ENCODE data around the gene KCTD18. TPM values are rescaled to one million over a fixed set of nuclear protein-coding genes. Genes with fewer than 3 reads are reported as not detected.

Gene KCTD18
- total RNA-seq, 6 donors from 2014 or later = 13.6 to 34.6 (median 16.6) TPM

DNA sequence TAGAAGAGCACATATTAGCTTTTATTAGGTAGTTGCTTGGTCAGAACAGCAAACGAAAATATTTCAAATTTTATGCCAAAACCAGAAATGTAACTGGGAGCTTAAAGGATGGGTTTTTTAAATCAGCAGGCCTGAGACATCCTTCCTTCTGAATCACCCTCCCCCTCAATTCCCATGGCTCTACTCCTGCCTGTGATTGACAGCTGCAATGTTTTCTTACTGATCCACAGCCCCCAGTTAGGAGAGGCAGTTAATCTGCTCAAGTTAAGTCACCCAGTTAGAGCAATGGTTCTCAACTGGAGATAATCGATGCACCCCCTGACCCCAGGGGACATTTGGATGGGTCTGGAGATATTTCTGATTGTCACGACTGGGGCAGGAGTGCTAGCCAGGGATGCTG lies 24.9 kb downstream of the KCTD18 start:
- no peaks in the 10 kb centered on the region for H3K27me3 ChIP-seq
- H3K9me3 ChIP-seq = no peaks in the 10 kb centered on the region
- ATAC-seq (ENCODE audit: low FRiP score in 2 of 2) (no peak), DNase-seq (no peak)
- WGBS, 2 donors = 83 to 91% methylated on average over 3 of the region's 3 CpGs
- peaks cover 4 to 8% (median 7%) of the 10 kb centered on the region in 4 donors for H3K4me1 ChIP-seq
- no peak for TF ChIP-seq POLR2A (IDR thresholded peaks at IDR 0.05)
- TF ChIP-seq EP300 (IDR thresholded peaks at IDR 0.05) = no peak
- TF ChIP-seq, protein P1, sequence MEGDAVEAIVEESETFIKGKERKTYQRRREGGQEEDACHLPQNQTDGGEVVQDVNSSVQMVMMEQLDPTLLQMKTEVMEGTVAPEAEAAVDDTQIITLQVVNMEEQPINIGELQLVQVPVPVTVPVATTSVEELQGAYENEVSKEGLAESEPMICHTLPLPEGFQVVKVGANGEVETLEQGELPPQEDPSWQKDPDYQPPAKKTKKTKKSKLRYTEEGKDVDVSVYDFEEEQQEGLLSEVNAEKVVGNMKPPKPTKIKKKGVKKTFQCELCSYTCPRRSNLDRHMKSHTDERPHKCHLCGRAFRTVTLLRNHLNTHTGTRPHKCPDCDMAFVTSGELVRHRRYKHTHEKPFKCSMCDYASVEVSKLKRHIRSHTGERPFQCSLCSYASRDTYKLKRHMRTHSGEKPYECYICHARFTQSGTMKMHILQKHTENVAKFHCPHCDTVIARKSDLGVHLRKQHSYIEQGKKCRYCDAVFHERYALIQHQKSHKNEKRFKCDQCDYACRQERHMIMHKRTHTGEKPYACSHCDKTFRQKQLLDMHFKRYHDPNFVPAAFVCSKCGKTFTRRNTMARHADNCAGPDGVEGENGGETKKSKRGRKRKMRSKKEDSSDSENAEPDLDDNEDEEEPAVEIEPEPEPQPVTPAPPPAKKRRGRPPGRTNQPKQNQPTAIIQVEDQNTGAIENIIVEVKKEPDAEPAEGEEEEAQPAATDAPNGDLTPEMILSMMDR (IDR thresholded peaks at IDR 0.05) = no peak
- no peak for TF ChIP-seq POLR2AphosphoS5 (IDR thresholded peaks at IDR 0.05)
- H3K4me3 ChIP-seq = no peak overlapping the region
- peaks cover 4 to 8% (median 7%) of the 10 kb centered on the region in 4 donors for H3K36me3 ChIP-seq
- H3K27ac ChIP-seq = no peak overlapping the region

DNA sequence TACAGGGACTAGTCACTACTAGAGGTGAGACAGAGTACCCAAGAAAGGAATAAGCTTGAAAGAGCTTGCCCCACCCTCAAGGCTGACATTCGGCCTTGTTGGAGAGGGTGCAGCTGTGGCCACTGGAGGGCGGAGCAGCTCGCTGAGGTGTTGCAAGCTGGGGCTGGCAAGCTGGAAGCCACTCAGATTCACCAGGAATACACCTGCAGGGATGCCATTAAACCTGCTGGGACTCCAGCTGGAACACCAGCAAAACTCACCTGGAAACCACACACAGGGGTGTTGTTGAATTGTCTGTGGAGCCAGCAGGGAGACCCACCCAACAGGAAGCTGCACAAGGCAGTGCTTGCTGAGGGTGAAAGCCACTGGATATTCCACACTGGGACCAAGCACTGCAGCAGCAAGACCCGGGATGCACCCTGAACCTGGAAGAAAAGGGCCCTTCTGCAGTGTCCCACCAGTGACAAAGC lies 26.1 kb downstream of the KCTD18 start:
- DNase-seq = peak; percentile 52 to 74
- peak; percentile 46 to 71 for ATAC-seq (ENCODE audit: low FRiP score in 2 of 2)

DNA sequence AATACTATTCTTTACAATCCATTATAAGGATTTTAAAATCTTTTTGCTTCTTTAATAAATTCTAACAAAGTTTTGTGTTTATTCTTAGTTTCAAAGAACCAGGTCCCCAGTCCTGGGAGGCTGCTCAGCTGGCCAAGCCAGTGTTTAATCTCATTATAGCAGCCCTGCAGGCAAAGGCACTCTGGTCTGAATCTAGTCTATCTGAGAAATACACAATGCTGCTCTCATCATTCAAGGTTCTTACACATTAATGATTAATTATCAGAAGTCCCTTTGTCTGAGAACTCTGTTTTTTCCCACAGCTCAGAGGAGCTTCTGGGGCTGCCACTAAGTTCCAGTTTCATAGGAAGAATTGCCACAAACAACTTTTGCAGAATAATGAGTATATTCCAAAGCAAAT lies 27.7 kb downstream of the KCTD18 start:
- Histone ChIP-seq H3K27me3 (no peaks in the 10 kb centered on the region), H3K36me3 (peaks cover 0 to 21% (median 7%) of the 10 kb centered on the region in 4 donors), H3K9me3 (no peaks in the 10 kb centered on the region), H3K4me1 (peaks cover 8 to 17% (median 13%) of the 10 kb centered on the region in 4 donors), H3K27ac (no peak overlapping the region), H3K4me3 (no peak overlapping the region)
- TF ChIP-seq POLR2AphosphoS5 (IDR thresholded peaks at IDR 0.05) = no peak
- no peak for TF ChIP-seq EP300 (IDR thresholded peaks at IDR 0.05)
- TF ChIP-seq, protein P1 (IDR thresholded peaks at IDR 0.05) = no peak
- TF ChIP-seq POLR2A (IDR thresholded peaks at IDR 0.05) = no peak
- DNase-seq = no peak
- ATAC-seq (ENCODE audit: low FRiP score in 2 of 2) = no peak

More for the DNA sequence above, 26.1 kb downstream of the KCTD18 start:
- TF ChIP-seq EP300 (IDR thresholded peaks at IDR 0.05) = no peak
- TF ChIP-seq, protein P1 (IDR thresholded peaks at IDR 0.05) = peak in 4 of 6 experiments; percentile 35 to 61 (median 56)
- peaks cover 0 to 8% (median 0%) of the 10 kb centered on the region in 4 donors for H3K36me3 ChIP-seq
- no peak overlapping the region for H3K27ac ChIP-seq
- H3K27me3 ChIP-seq = no peaks in the 10 kb centered on the region
- 35 to 39% methylated on average over 4 of the region's 4 CpGs for WGBS, 2 donors
- H3K9me3 ChIP-seq = no peaks in the 10 kb centered on the region
- H3K4me3 ChIP-seq = no peak overlapping the region
- peaks cover 8 to 17% (median 13%) of the 10 kb centered on the region in 4 donors for H3K4me1 ChIP-seq

DNA sequence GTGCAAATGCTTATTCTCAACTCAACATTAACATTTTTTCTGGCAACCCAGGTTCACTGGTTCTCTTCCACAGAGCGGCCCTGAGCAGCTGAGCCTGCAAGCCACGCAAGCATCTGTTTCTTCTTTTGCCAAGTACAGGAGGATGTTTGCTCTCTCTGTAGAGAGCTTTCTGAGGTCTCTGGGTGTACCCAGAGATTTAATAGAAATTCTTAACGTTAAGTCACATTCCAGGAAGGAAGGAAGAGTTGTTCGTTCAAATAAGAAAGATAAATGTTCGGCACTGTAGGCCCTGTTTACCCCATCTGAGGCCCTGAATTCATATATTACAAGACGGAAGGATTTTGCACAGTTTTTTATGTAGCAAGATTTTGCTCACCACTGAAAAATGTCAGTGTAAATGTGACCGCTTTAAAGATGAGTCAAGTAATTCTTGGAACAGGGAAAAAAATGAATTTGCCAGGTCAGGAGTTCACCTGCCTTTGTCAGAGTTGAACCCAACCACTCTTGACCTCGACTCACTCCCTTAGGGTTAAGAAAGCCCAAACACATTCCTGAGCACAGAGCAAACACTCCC lies 30.1 kb downstream of the KCTD18 start:
- no peak for ATAC-seq (ENCODE audit: low FRiP score in 2 of 2)
- Histone ChIP-seq H3K4me1 (peaks cover 8 to 17% (median 13%) of the 10 kb centered on the region in 4 donors), H3K36me3 (peaks cover 3 to 36% (median 18%) of the 10 kb centered on the region in 4 donors), H3K4me3 (no peak overlapping the region), H3K9me3 (no peaks in the 10 kb centered on the region), H3K27ac (peak overlapping the region in 2 of 4 donors; percentile 7 to 48), H3K27me3 (no peaks in the 10 kb centered on the region)
- TF ChIP-seq POLR2A (IDR thresholded peaks at IDR 0.05) (no peak), POLR2AphosphoS5 (IDR thresholded peaks at IDR 0.05) (no peak), EP300 (IDR thresholded peaks at IDR 0.05) (no peak)
- TF ChIP-seq, protein P1 (IDR thresholded peaks at IDR 0.05) = no peak
- DNase-seq = no peak
- 28 to 38% methylated on average over 8 of the region's 8 CpGs for WGBS, 2 donors

DNA sequence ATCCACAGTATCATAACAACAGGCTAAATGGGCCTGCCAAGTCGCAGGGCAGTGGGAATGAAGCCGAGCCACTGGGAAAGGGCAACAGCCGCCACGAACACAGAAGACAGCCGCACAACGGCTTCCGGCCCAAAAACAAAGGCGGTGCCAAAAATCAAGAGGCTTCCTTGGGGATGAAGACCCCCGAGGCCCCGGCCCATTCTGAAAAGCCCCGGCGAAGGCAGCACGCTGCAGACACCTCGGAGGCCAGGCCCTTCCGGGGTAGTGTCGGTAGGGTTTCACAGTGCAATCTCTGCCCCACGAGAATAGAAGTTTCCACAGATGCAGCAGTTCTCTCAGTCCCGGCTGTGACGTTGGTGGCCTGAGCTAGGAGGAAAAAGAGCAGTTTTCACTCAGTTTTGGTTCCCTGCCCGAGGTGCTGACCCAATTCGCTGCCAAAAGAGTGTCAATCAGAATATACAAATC lies 32.2 kb downstream of the KCTD18 start:
- DNase-seq (peak in 1 of 2 donors; percentile 46), ATAC-seq (ENCODE audit: low FRiP score in 2 of 2) (peak in 1 of 2 donors; percentile 31)
- Histone ChIP-seq H3K27ac (peak overlapping the region in 1 of 4 donors; percentile 42), H3K27me3 (no peaks in the 10 kb centered on the region), H3K4me1 (peaks cover 0 to 17% (median 13%) of the 10 kb centered on the region in 4 donors), H3K9me3 (no peaks in the 10 kb centered on the region), H3K36me3 (peaks cover 3 to 51% (median 30%) of the 10 kb centered on the region in 4 donors), H3K4me3 (no peak overlapping the region)
- TF ChIP-seq EP300 (IDR thresholded peaks at IDR 0.05) (no peak), POLR2AphosphoS5 (IDR thresholded peaks at IDR 0.05) (no peak), POLR2A (IDR thresholded peaks at IDR 0.05) (no peak)
- TF ChIP-seq, protein P1 (IDR thresholded peaks at IDR 0.05) = no peak
- 83 to 88% methylated on average over 13 to 21 of the region's 21 CpGs for WGBS, 2 donors

Data from upper lobe of left lung (tissue), 6 donors.